CD4-positive, alpha-beta T cell treated with Interleukin-6 for 4 hours (primary cell): ENCODE data around the gene KRTCAP2.

ENCODE experiments used
- DNase-seq: peaks from one replicate; pipeline ENCODE4 v3.0.0-alpha.2; 2020; ENCODE audit warnings: mixed read lengths

KRTCAP2 gene

GRCh38 chr1:155130272-155131006, 42.7 kb downstream of the KRTCAP2 start:
- DNase-seq: no peak

DNA sequence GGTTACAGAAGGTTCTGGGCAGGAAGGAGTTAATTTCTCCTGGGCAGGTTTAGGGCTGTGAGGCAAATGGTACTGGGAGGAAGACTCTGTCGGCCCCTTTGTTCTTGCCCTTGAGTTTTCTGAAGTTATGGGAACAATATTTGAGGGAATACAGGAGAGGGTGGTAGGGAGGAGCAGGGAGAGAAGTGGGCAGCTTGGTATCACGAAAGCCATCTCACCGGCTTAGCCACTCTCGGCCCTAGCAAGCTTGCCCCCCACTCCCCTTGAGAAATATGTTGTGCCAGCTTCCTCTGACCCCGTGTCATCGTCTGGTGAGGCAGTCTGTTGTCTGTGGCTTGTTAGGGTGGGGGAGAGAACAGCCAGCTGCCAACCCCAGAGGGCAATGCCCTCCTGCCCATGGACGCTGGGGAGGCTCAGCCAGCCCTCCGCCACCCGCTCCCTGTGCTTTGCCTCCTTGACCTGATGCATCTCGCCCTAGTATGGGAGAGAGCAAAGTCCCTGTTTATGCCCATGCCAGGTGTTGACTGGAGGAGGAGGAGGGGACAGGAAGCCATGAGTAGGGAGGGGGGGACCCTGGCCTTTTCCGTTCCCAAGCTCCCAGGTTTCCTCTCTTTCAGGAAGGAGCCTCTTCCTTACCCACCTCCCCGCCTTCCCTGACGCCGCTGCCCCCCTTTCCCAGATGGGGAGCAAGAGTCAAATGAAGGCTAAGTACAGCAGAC, 44.2 kb downstream of the KRTCAP2 start:
- peak; percentile 26 for DNase-seq

DNA sequence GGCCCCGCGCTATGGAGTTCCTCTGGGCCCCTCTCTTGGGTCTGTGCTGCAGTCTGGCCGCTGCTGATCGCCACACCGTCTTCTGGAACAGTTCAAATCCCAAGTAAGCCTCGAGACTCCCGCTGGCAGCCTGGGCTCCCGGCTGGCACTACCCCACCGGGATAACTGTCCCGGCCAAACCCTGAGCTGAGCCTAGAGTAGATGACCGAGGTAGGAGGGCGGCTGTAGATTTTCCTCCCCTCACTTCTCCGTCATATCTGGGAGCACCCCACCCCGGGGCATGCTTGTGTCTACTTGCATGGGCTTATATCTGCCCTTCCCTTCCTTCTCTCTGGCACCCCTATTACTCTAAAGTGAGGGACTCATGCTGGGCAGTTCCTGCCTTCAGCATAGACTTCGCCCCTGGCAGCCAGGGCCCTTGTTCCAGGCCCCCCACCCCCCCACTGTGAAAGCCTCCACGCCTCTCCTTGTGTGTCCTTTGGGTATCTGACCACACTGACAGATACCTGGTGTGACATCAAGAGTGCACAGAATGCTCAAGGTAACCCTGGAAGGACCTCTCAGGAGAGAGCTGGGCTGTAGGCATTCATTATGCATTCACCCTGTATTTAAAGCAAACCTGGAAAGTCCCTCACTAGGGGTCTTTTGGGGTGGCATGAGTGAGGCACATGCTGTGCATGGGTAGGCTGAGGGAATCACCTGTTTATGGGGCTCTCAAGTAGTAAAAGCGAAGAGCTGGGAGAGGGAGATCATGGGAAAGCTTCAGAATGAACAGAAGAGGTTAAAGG, 44.9 kb downstream of the KRTCAP2 start:
- DNase-seq: no peak

GRCh38 chr1:155127105-155127966, 45.8 kb downstream of the KRTCAP2 start, which contains the start of gene EFNA1:
Gene EFNA1, plus strand, starts transcription at chr1:155127876. Its CDS starts 102 bp downstream, at chr1:155127978.
- peak; percentile 61 for DNase-seq

DNA sequence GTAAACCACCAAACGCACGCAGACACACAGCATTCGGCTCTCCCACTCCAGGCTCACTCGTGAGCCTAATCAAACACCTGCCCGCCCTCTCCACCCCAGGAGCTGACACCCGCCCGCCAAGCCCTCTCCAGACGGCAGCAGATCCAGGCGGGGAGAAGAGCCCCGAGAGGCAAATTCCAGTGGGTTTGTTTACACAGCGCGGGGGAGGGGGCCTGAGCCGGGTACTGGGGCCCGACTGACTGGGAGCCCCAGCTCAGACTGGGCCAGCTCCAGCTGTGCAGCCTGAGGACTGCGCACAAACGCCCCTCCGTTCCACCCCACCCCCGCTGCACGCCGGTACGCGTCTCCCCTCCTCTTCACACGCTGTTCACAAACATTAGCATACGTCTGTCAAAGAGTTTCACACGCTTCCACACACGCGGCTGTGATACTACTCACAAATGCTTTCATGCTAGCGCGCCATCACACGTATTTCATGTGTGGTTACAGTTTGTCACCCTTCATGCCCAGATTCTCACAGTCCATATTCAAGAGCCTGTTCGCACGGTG, 46.5 kb downstream of the KRTCAP2 start:
- DNase-seq: peak; percentile 50

DNA sequence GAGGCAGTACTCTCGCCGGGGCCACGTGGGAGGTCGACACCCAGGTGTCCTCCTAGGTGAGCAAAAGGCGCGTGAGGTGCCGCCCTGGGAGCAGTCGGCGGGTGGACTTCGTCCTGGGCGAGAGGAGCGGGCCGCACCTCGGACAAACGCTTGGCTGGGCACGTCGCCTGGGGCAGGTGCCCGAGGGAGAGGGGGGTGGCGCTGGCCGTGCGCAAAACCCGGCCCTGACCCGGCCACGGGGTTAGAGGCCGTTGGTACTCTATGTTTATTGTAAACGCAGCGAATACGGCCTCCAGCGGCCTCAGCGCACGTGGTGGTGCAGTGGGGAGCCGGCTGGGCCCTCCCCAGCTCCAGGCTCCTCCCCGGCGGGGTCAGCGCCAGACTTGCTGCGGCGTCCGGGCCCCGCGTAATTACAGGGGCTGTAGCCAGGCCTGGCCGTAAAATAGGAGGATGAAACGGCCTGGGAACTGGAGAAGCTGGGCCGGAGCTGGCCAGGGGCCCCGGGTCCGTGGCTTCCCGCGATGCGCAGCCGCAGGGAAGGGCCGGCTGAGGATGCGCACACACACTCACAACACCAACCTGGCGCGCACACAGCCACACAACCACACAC, 47.1 kb downstream of the KRTCAP2 start:
- DNase-seq: no peak

DNA sequence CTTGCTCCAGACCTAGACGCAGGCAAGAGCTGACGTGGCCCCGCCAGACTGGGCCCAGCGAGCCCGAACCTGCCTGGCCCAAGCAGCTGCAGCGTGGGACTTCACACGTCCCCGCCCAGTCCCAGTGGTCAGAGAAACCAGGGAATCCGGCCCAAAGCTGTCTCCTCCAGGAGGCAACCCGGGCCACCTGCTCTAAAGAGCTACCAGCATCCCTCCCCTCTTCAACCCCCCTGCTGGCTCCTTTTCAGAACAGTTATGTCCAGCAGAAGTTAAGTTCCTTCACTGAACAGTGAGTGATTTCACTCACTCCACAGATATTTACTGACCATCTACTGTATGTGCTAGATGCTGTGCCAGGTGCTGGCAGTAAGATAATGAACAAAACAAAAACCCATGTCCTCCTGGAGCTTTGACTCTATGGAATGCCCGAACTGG, 47.6 kb downstream of the KRTCAP2 start:
- no peak for DNase-seq

GRCh38 chr1:155124503-155125463, 48.3 kb downstream of the KRTCAP2 start:
- no peak for DNase-seq

- DNase-seq: no peak
These were observed 49.3 kb downstream of the KRTCAP2 start for GRCh38 chr1:155123801-155124200.

GRCh38 chr1:155122308-155122707, 50.8 kb downstream of the KRTCAP2 start:
- DNase-seq: no peak

DNA sequence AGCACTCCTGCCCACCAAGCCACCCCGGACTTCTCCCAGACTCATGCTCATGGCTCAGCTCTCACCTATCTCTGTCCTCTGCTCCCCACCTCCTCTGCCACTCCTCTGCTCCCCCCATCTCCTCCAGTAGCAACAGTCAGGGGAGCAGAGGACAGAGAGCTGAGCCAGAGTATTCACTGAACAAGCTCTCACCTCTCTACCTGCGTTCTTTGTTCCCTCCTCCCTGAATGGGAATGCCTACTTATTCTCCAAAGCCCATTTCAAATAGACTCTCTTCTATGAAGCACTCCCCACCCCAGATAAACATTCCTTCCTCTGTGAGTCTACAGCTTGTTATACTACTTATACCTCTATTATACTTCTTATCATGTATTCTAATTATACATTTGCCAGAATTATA, 51.9 kb downstream of the KRTCAP2 start:
- DNase-seq: no peak

DNA sequence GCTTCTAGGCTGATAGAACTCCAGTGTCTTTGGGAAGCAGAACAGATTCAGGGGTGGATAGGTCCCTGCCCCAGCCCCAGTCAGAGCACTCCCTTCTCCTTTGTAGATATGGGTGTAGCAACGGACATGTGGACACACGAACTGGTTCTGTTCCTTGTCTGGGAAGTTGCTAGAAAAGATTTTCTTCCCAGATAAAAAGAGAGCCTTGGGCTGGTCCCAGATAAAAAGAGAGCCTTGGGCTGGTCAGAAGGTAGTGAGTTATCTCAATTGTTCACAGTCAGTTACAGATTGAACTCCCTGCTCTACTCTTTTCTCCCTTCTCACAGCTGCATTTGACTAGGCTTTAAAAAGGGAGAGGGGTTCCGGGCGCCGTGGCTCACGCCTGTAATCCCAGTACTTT, 52.9 kb downstream of the KRTCAP2 start:
- DNase-seq: no peak
